Esophagus mucosa (tissue), 1 donor: ENCODE data around the gene MARCHF2. TPM values are rescaled to one million over a fixed set of nuclear protein-coding genes. Genes with fewer than 3 reads are reported as not detected.
A peak's percentile ranks its signal among the peaks of the same experiment; 100 is the strongest.

Source experiments
- ATAC-seq: fragments of 200-7000 bp; cut with Tn5 transposase; one replicate; pipeline ENCODE4 v1.9.1; 2020
- total RNA-seq: library from RNA; stranded (reverse); gene quantifications from one replicate; pipeline ENCODE4 v1.2.4, GENCODE V29; 2023
- donor health status: DM: yes; HTN: yes; CAD: no.

Gene MARCHF2
- total RNA-seq, 1 donor from 2014 or later = 21.4 TPM

GRCh38 chr19:8481201-8481600, 68.1 kb downstream of the MARCHF2 start:
- peak; percentile 14 for ATAC-seq

GRCh38 chr19:8481616-8482015, 68.5 kb downstream of the MARCHF2 start:
- ATAC-seq = peak; percentile 32

- ATAC-seq = no peak
Measured at GRCh38 chr19:8482696-8483095, 69.6 kb downstream of the MARCHF2 start.

- ATAC-seq = no peak
Measured at GRCh38 chr19:8483165-8483564, 70.1 kb downstream of the MARCHF2 start.

- ATAC-seq = peak; percentile 41
Measured at GRCh38 chr19:8484331-8484894, 71.3 kb downstream of the MARCHF2 start.

- ATAC-seq = no peak
Measured at GRCh38 chr19:8485561-8486371, 72.7 kb downstream of the MARCHF2 start.

- no peak for ATAC-seq
Measured at GRCh38 chr19:8486661-8487136, 73.6 kb downstream of the MARCHF2 start.

GRCh38 chr19:8487137-8487851, 74.2 kb downstream of the MARCHF2 start:
- no peak for ATAC-seq

- no peak for ATAC-seq
Measured at GRCh38 chr19:8488365-8488764, 75.3 kb downstream of the MARCHF2 start.

Other genes with a start within 250 kb of the MARCHF2 start
- 84.8 TPM for gene CERS4, start 203.9 kb upstream of the MARCHF2 start, total RNA-seq
- 12.0 TPM for gene CD320, start 104.9 kb upstream of the MARCHF2 start, total RNA-seq
- gene NDUFA7, start 91.9 kb upstream of the MARCHF2 start, total RNA-seq = 52.2 TPM
- 1,802 TPM for gene RPS28, start 91.8 kb upstream of the MARCHF2 start, total RNA-seq
- 1.6 TPM for gene KANK3, start 70.0 kb upstream of the MARCHF2 start, total RNA-seq
- 55.4 TPM for gene ANGPTL4, start 49.1 kb upstream of the MARCHF2 start, total RNA-seq
- gene RAB11B, start 22.9 kb upstream of the MARCHF2 start, total RNA-seq = 52.4 TPM
- 107 TPM for gene HNRNPM, start 31.7 kb downstream of the MARCHF2 start, total RNA-seq
- gene PRAM1, start 89.3 kb downstream of the MARCHF2 start, total RNA-seq = 0.76 TPM
- 13.3 TPM for gene ZNF414, start 100.9 kb downstream of the MARCHF2 start, total RNA-seq
- 3.8 TPM for gene MYO1F, start 164.1 kb downstream of the MARCHF2 start, total RNA-seq
- gene ADAMTS10, start 197.4 kb downstream of the MARCHF2 start, total RNA-seq = 1.9 TPM
- not detected for gene NFILZ, start 217.3 kb downstream of the MARCHF2 start, total RNA-seq